ENCODE data around the gene COL25A1. TPM values are rescaled to one million over a fixed set of nuclear protein-coding genes. Genes with fewer than 3 reads are reported as not detected.

COL25A1 gene
- total RNA-seq, 1 donor from 2014 or later, result 4.0 TPM

- DNase-seq (ENCODE audit: low read depth, low spot score), result no peak
Observed at GRCh38 chr4:108830509-108831244, 471.8 kb downstream of the COL25A1 start.

GRCh38 chr4:108829966-108830492 is 472.4 kb downstream of the COL25A1 start:
- DNase-seq (ENCODE audit: low read depth, low spot score), result no peak

- no peak for DNase-seq (ENCODE audit: low read depth, low spot score)
Observed at GRCh38 chr4:108828620-108829019, 473.8 kb downstream of the COL25A1 start.

GRCh38 chr4:108825737-108826136 is 476.7 kb downstream of the COL25A1 start:
- DNase-seq (ENCODE audit: low read depth, low spot score), result no peak

- DNase-seq (ENCODE audit: low read depth, low spot score), result no peak
Observed at GRCh38 chr4:108821351-108821930, 481.0 kb downstream of the COL25A1 start.

- no peak for DNase-seq (ENCODE audit: low read depth, low spot score)
Observed at GRCh38 chr4:108820492-108821350, 481.7 kb downstream of the COL25A1 start.

GRCh38 chr4:108814326-108814725 is 488.1 kb downstream of the COL25A1 start:
- no peak for DNase-seq (ENCODE audit: low read depth, low spot score)

GRCh38 chr4:108813261-108813660 is 489.2 kb downstream of the COL25A1 start:
- no peak for DNase-seq (ENCODE audit: low read depth, low spot score)

- no peak for DNase-seq (ENCODE audit: low read depth, low spot score)
Observed at GRCh38 chr4:108811486-108811885, 491.0 kb downstream of the COL25A1 start.

- DNase-seq (ENCODE audit: low read depth, low spot score), result no peak
Observed at GRCh38 chr4:108810087-108810486, 492.4 kb downstream of the COL25A1 start.

GRCh38 chr4:108804648-108805273 is 497.7 kb downstream of the COL25A1 start:
- DNase-seq (ENCODE audit: low read depth, low spot score), result no peak

- no peak for DNase-seq (ENCODE audit: low read depth, low spot score)
Observed at GRCh38 chr4:108799306-108799705, 503.2 kb downstream of the COL25A1 start.

- peak; percentile 19 for DNase-seq (ENCODE audit: low read depth, low spot score)
Observed at GRCh38 chr4:108796173-108796572, 506.3 kb downstream of the COL25A1 start.

GRCh38 chr4:108795733-108796132 is 506.7 kb downstream of the COL25A1 start:
- no peak for DNase-seq (ENCODE audit: low read depth, low spot score)

- DNase-seq (ENCODE audit: low read depth, low spot score), result peak; percentile 5
Observed at GRCh38 chr4:108794136-108794535, 508.3 kb downstream of the COL25A1 start.

GRCh38 chr4:108793415-108793814 is 509.0 kb downstream of the COL25A1 start:
- no peak for DNase-seq (ENCODE audit: low read depth, low spot score)

GRCh38 chr4:108788731-108789130 is 513.7 kb downstream of the COL25A1 start:
- DNase-seq (ENCODE audit: low read depth, low spot score), result no peak

GRCh38 chr4:108787724-108788123 is 514.7 kb downstream of the COL25A1 start:
- no peak for DNase-seq (ENCODE audit: low read depth, low spot score)

GRCh38 chr4:108787106-108787505 is 515.4 kb downstream of the COL25A1 start:
- DNase-seq (ENCODE audit: low read depth, low spot score), result no peak

- no peak for DNase-seq (ENCODE audit: low read depth, low spot score)
Observed at GRCh38 chr4:108786351-108786750, 516.1 kb downstream of the COL25A1 start.

GRCh38 chr4:108783665-108784463 is 518.6 kb downstream of the COL25A1 start:
- no peak for DNase-seq (ENCODE audit: low read depth, low spot score)
